Measurements from ENCODE around the gene TNIK.

Gene TNIK

DNA sequence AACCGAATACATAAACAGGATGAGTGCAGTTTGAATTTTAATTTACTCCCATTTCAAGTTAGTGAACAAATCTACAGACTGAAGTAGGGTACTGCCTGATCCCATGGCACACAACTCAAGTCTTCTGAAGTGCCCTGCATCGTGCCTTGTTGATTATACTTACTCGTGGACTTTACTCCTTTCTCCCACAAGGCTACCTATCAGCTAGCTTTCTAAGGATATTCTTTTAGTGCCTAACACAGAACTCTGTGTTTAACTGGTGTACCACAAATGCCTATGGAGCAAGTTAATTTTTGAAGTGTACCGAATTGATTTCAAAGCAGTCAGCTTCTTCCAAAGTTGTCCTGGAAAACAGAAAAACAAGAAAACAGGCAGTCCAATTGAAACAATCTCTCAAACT, 119.8 kb downstream of the TNIK start:
- TF ChIP-seq, protein P1, sequence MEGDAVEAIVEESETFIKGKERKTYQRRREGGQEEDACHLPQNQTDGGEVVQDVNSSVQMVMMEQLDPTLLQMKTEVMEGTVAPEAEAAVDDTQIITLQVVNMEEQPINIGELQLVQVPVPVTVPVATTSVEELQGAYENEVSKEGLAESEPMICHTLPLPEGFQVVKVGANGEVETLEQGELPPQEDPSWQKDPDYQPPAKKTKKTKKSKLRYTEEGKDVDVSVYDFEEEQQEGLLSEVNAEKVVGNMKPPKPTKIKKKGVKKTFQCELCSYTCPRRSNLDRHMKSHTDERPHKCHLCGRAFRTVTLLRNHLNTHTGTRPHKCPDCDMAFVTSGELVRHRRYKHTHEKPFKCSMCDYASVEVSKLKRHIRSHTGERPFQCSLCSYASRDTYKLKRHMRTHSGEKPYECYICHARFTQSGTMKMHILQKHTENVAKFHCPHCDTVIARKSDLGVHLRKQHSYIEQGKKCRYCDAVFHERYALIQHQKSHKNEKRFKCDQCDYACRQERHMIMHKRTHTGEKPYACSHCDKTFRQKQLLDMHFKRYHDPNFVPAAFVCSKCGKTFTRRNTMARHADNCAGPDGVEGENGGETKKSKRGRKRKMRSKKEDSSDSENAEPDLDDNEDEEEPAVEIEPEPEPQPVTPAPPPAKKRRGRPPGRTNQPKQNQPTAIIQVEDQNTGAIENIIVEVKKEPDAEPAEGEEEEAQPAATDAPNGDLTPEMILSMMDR (conservative IDR thresholded peaks at IDR 0.05; ENCODE audit: low read depth, low read length), result no peak
- no peak overlapping the region for H3K4me3 ChIP-seq (ENCODE audit: low read depth, low read length)
- DNase-seq (ENCODE audit: low read depth), result no peak

DNA sequence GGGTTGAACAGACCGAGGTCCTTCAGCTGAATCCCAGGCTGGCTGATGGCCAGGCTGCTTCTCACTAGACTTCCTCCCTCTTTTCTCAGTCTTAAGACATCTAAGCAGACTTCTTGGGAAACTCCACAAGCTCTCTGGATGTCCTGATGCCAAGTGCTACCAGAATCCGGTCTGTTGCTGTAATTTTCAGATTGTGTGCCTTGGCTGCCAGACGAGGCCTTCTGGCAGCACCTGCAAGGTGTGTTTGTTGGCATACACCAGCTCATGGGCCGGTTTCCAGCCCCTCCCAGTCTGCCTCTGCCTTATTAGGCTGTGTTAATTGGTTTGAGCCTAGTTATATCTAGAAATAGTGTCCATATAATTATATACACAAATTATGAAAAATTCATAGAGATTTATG, 120.6 kb downstream of the TNIK start:
- H3K4me3 ChIP-seq (ENCODE audit: low read depth, low read length), result no peak overlapping the region
- TF ChIP-seq, protein P1 (conservative IDR thresholded peaks at IDR 0.05; ENCODE audit: low read depth, low read length), result no peak
- DNase-seq (ENCODE audit: low read depth), result no peak

DNA sequence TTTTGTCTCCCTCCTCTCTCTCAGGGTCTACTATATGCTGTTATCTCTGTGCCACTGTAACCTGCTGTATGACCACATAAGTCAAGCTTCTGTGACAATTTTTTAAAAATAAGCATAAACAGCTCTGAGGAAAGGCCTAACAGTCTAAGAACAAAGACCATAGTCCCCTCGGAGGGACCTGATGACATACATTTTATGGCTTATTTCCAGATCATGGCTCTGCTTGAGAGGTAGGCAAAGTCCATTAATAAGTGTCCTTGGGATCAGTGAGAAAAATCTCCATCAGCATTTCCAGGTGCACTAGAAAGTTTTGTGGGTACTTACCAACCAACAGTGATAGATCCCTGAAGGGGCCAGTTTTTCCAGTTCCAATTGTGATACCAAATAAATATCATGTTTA, 123.8 kb downstream of the TNIK start:
- no peak for DNase-seq (ENCODE audit: low read depth)
- TF ChIP-seq, protein P1 (conservative IDR thresholded peaks at IDR 0.05; ENCODE audit: low read depth, low read length), result no peak
- no peak overlapping the region for H3K4me3 ChIP-seq (ENCODE audit: low read depth, low read length)

DNA sequence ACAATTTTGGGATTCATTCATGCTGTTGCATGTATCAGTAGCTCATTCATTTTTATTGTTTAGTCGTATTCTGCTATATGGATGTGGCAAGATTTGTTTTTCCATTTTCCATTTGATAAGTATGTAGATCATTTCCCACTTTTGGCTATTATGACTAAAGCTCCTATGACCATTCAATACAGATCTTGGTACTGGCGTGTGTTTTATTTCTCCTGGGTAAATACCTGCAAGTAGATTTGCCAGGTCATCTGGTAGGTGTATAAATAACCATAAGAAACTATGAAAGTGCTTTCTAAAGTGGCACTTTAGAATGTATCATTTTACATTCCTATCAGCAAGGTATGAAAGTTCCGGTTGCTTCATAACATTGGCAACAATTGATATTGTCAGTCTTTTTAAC, 124.6 kb downstream of the TNIK start:
- TF ChIP-seq, protein P1 (conservative IDR thresholded peaks at IDR 0.05; ENCODE audit: low read depth, low read length), result no peak

DNA sequence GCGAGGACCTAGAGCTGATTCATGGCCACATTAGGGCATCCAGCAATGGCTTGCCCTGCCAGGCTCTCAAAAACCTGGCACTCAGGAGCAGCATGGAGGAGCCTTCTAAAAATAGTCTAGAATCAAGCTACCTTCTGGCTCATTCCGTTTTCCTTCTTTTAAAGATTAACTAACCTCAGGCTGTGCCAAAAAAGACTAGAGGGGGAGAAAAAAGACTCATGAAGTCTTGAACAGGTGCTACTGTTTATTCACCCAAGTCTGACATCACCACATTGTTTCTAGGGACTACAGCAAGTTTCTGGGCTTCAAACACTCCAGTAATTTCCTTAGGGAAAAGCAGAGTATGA, 125.8 kb downstream of the TNIK start:
- TF ChIP-seq, protein P1 (conservative IDR thresholded peaks at IDR 0.05; ENCODE audit: low read depth, low read length), result no peak
- no peak overlapping the region for H3K4me3 ChIP-seq (ENCODE audit: low read depth, low read length)
- no peak for DNase-seq (ENCODE audit: low read depth)

More for the DNA sequence above, 124.6 kb downstream of the TNIK start:
- DNase-seq (ENCODE audit: low read depth), result no peak
- H3K4me3 ChIP-seq (ENCODE audit: low read depth, low read length), result no peak overlapping the region

DNA sequence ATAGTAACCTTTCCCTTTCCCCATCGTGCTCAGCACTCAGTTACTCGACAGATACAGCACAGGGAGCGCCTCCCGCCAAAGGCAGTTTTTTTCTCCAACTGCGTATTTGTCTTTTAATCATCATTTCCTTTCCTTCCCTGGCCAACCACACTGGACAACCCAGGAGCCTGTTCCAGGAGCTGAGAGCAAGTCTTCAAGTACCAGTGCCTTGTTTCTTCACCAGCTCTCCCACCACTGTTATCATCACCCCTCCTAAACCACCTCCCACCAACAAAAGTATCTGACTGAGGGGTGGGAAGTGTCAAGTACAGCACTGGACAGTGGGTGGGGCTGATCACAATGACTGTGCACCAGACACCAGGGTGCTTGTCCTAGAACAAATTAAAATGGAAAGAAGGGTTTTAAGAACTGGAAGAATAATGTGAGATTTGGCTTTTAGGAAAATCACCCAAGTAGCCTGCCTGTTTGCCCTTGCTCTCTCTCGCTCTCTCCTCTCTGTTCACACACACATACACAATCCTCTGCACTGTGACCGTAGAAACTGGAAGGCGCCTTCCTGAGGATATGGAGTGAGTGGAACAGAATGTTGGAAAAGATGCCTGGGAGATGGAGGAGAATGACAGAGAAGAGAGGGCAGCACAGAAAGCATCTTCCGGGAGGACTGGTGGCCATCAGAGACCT, 126.3 kb downstream of the TNIK start:
- TF ChIP-seq, protein P1 (conservative IDR thresholded peaks at IDR 0.05; ENCODE audit: low read depth, low read length), result no peak
- no peak overlapping the region for H3K4me3 ChIP-seq (ENCODE audit: low read depth, low read length)
- DNase-seq (ENCODE audit: low read depth), result no peak

DNA sequence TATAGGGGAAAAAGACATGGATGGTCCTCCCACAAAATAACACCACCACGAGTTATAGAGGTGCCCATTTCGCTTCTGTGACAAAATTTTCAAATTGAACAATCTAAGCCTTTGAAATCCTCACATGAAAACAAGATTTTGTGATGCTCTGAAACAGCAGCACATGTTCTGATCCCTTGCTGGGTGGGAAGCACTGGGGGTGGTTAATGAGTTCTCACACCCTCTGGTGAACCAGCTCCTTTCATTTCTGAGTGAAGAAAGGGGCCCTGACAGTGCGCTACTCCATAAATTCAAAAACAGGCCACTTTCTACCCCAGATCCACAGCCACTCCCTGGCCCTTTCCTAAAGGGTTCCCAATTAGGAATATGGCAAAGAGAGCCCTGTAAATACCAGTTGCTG, 129.3 kb downstream of the TNIK start:
- TF ChIP-seq, protein P1 (conservative IDR thresholded peaks at IDR 0.05; ENCODE audit: low read depth, low read length), result no peak
- DNase-seq (ENCODE audit: low read depth), result no peak
- no peak overlapping the region for H3K4me3 ChIP-seq (ENCODE audit: low read depth, low read length)

Measured in choroid plexus epithelial cell (primary cell).